Activated CD4-positive, alpha-beta T cell treated with anti-CD3 and anti-CD28 coated beads for 36 hours (primary cell): Measurements from ENCODE around the gene AHI1. TPM values are rescaled to one million over a fixed set of nuclear protein-coding genes. Genes with fewer than 3 reads are reported as not detected.
A peak's percentile ranks its signal among the peaks of the same experiment; 100 is the strongest.

Experiments
- ATAC-seq: fragments of 200-7000 bp; cut with Tn5 transposase; one replicate; pipeline ENCODE4 v1.10.0; 2021; ENCODE audit warnings: mild to moderate bottlenecking, moderate library complexity
- CTCF ChIA-PET: fragments of 350-600 bp; sonication (Branson Sonifier 250); formaldehyde crosslinking; loops from one replicate; lab custom pipeline; 2021; ENCODE audit warnings: antibody characterized with exemption; lab: Charles Lee
- POLR2A ChIA-PET: fragments of 350-600 bp; sonication (Branson Sonifier 250); formaldehyde crosslinking; loops from one replicate; lab custom pipeline; 2021; ENCODE audit warnings: antibody characterized with exemption, inconsistent platforms; lab: Charles Lee
- DNase-seq: peaks from one replicate; pipeline ENCODE4 v3.0.0-alpha.2; 2020
- H3K27ac Mint-ChIP-seq: one replicate; pipeline ENCODE4 v1.8.0; 2021; ENCODE audit warnings: mixed read lengths
- H3K27me3 Mint-ChIP-seq: one replicate; pipeline ENCODE4 v1.8.0; 2021; ENCODE audit warnings: mixed read lengths
- H3K36me3 Mint-ChIP-seq: one replicate; pipeline ENCODE4 v1.8.0; 2021; ENCODE audit warnings: low read depth, mixed read lengths
- H3K4me1 Mint-ChIP-seq: one replicate; pipeline ENCODE4 v1.8.0; 2021; ENCODE audit warnings: mixed read lengths
- H3K4me3 Mint-ChIP-seq: one replicate; pipeline ENCODE4 v1.8.0; 2021; ENCODE audit warnings: mild to moderate bottlenecking, moderate library complexity, mixed read lengths
- H3K9me3 Mint-ChIP-seq: one replicate; pipeline ENCODE4 v1.8.0; 2021; ENCODE audit warnings: low read depth, mixed read lengths
- intact Hi-C, 2 experiments: fragments of 100-400 bp; cut with DNase I in 1 of 2; cut with micrococcal nuclease in 1 of 2; formaldehyde crosslinking; loops; one replicate each; pipeline versions ENCODE4 v1.14.2 to v1.15.1; 2022 to 2024; cut with DNase I, micrococcal nuclease
- total RNA-seq, 2 experiments: library from RNA; stranded (reverse); gene quantifications; one replicate each; pipeline ENCODE4 v1.2.3, GENCODE V29; 2021

Gene AHI1
- total RNA-seq, 2 experiments from 2014 or later = 35.6 to 36.0 TPM

DNA sequence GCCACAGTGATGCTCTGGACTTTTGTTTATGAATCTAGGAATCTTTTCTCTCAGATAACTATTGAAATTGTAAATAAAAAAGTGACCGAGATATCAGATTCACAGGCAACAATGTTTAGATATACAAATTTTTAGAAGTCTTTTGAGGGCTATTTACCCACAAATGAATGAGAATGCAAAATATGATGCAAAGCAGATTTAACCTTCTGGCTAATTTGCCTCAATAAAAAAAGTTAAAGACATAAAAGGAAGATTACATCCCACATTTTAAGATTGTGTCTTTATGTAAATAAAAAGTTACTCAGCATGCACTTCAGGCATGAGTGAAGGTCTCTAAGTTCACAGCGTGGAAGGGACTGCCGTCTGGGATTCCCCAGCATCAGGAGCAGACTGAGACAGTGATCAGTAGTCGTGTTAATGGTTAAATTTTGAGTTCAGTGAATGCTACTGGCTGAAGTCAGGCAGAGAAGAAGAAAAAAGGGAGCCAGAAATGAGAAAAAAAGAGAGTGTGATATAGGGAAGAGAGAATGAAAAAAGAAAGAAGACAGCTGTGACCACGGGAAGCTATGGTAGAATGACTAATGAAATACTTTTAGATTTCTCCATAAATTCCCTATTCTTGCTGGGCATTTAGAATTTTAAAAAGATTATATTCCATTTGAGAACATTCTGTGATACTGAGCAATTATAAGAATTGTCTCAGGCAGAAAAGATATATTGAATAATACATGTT is 222.8 kb downstream of the AHI1 start:
- DNase-seq (no peak), ATAC-seq (no peak)
- intact Hi-C loops = no loop called here
- Mint-ChIP-seq H3K4me1 (no peaks in the 10 kb centered on the region), H3K4me3 (no peak overlapping the region), H3K27me3 (peaks cover 10% of the 10 kb centered on the region), H3K9me3 (no peaks in the 10 kb centered on the region), H3K27ac (no peak overlapping the region), H3K36me3 (no peaks in the 10 kb centered on the region)
- CTCF ChIA-PET = interaction anchor here (0.6 kb wide), 1 partner anchor 261 kb away, joined by 3 read pairs; no protein-coding TSS in a partner anchor
- POLR2A ChIA-PET = no interaction called here

DNA sequence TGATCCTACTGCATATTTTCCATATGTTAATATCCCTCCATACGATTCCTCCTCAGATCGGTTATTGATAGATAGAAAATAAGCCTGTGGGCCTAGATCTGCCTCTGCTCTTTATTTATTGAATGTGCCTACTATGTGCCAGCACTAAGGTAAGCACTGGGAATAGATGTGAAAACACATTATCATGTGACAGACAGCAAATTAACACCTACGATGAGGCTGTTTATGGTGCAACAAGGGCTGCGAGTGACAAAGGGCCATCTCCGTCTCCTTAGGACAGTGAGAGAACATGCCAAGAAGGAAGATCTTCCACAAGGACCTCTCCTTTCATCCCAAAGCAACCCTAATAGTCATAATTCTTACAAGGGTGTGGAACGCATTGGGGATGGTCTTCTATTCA is 225.9 kb downstream of the AHI1 start:
- POLR2A ChIA-PET = no interaction called here
- Mint-ChIP-seq H3K9me3 (no peaks in the 10 kb centered on the region), H3K4me3 (no peak overlapping the region), H3K36me3 (no peaks in the 10 kb centered on the region), H3K4me1 (peaks cover 3% of the 10 kb centered on the region), H3K27me3 (peaks cover 8% of the 10 kb centered on the region), H3K27ac (no peak overlapping the region)
- intact Hi-C loops = no loop called here
- CTCF ChIA-PET = no interaction called here
- no peak for ATAC-seq
- DNase-seq = no peak

DNA sequence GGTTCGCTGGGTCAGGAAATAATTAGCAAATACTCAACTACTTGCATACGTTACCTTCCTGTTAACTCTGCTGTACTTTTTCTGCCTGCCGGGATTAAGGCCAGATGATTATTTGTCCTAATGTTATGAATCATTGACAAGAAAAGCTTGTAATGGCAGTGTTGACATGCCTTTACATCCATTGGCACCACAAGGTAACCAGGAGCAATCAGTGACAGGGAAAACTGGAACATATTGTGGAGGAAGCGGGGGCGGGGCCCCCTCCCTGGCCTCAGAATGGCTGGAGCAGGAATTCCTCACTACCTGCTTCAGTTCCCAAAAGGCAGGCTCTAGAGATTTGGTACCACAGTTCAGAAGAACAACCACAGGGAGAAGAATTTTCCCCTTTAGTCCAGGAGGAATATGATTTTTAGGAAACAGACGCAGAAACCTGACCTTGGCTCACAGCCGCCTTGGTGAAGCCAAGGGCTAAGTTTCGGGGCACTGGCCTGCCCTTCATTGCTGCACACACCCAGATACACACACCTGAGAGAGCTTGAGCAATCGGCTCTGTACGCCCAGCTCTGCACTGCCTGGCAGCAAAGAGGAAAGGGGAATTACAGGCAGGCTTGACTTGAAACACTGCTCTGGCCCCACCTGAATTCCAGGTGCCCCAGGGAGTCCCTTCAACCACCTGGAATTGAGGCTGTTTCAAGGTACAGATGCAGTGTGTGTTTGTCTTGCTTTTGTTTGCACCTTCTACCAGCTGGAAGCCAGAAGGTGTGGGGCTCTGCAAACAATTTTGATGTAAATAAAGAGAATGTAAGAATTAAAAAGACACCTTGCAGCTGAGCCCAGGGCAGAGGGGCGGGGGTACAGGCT is 226.6 kb downstream of the AHI1 start:
- Mint-ChIP-seq H3K27ac (no peak overlapping the region), H3K36me3 (no peaks in the 10 kb centered on the region), H3K9me3 (no peaks in the 10 kb centered on the region), H3K4me1 (peaks cover 3% of the 10 kb centered on the region), H3K27me3 (peaks cover 7% of the 10 kb centered on the region), H3K4me3 (no peak overlapping the region)
- intact Hi-C loops = no loop called here
- ChIA-PET POLR2A (no interaction called here), CTCF (interaction anchor here (1.1 kb wide), 1 partner anchor 269 kb away, joined by 4 read pairs; no protein-coding TSS in a partner anchor)
- DNase-seq = no peak
- ATAC-seq = no peak

DNA sequence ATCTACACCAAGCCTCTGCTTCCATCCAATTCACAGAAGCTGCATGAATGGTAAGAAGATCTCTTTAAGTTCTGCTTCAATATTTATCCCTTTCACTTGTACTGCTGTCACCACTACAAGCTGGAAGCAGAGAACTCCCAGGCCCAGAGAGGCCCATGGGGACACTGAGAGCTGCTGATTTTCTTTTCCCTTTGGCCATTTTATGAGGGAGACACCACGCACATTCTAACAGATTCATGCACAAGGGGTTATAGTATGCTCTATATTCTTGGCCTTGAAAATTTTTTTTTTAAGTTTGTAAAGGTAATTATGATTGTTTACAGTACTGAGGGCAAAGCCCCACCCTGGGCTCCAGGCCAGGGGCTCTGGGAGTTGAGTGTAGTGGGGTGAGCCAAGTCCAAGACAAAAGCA is 228.1 kb downstream of the AHI1 start:
- intact Hi-C loops = no loop called here
- ChIA-PET POLR2A (no interaction called here), CTCF (interaction anchor here (1.1 kb wide), 1 partner anchor 267 kb away, joined by 4 read pairs; no protein-coding TSS in a partner anchor)
- H3K36me3 Mint-ChIP-seq = no peaks in the 10 kb centered on the region
- no peaks in the 10 kb centered on the region for H3K27me3 Mint-ChIP-seq
- no peak for ATAC-seq
- no peak overlapping the region for H3K4me3 Mint-ChIP-seq
- H3K4me1 Mint-ChIP-seq = peaks cover 3% of the 10 kb centered on the region
- H3K9me3 Mint-ChIP-seq = no peaks in the 10 kb centered on the region
- no peak overlapping the region for H3K27ac Mint-ChIP-seq
- DNase-seq = no peak

DNA sequence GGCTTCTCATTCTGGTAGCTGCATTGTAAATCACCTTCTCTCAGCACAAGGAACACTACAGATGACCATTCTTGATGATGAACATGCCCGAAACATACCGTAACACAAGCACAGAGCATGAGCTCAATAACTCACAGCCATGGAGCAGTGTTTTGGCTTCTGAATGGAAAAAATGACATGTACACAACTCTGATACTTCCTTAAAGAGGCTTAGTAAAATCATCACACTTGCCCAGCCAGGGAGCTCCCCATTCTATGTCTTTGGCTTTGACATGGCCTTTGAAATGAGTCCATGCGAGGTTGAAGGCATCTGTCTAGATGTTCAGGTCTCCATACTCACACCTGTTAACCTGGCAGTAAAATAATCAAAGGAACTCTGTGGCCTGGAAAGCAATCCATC is 228.8 kb downstream of the AHI1 start:
- Mint-ChIP-seq H3K9me3 (no peaks in the 10 kb centered on the region), H3K27ac (no peak overlapping the region), H3K4me1 (peaks cover 3% of the 10 kb centered on the region), H3K27me3 (no peaks in the 10 kb centered on the region), H3K36me3 (no peaks in the 10 kb centered on the region), H3K4me3 (no peak overlapping the region)
- DNase-seq (no peak), ATAC-seq (peak; percentile 75)
- POLR2A ChIA-PET = no interaction called here
- CTCF ChIA-PET = interaction anchor here (0.8 to 1.5 kb wide), 3 partner anchors 11 to 457 kb away, joined by 4 read pairs; no protein-coding TSS in a partner anchor
- intact Hi-C loops = no loop called here

DNA sequence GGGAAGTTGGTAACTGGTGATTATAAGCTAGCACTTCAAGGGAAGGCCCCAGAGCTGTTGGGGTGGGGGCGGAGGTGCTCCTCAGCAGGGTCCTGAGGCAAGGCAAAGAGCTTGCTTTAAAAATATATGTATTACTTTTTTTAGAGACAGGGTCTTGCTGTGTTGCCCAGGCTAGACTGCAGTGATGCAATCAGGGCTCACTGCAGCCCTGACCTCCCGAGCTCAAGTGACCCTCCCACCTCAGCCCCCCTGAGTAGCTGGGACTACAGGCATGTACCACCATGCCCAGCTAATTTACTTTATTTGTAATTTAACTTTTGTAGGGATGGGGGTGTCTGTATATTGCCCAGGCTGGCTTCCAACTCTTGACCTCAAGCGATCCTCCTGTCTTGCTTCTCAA is 229.3 kb downstream of the AHI1 start:
- ATAC-seq (no peak), DNase-seq (no peak)
- Mint-ChIP-seq H3K36me3 (no peaks in the 10 kb centered on the region), H3K27ac (no peak overlapping the region), H3K9me3 (no peaks in the 10 kb centered on the region), H3K4me3 (no peak overlapping the region), H3K27me3 (no peaks in the 10 kb centered on the region), H3K4me1 (peaks cover 3% of the 10 kb centered on the region)
- intact Hi-C loops = no loop called here
- CTCF ChIA-PET = interaction anchor here (0.6 to 1.6 kb wide), 6 partner anchors 10 to 457 kb away, joined by 4 to 7 read pairs (median 4); no protein-coding TSS in a partner anchor
- POLR2A ChIA-PET = no interaction called here

DNA sequence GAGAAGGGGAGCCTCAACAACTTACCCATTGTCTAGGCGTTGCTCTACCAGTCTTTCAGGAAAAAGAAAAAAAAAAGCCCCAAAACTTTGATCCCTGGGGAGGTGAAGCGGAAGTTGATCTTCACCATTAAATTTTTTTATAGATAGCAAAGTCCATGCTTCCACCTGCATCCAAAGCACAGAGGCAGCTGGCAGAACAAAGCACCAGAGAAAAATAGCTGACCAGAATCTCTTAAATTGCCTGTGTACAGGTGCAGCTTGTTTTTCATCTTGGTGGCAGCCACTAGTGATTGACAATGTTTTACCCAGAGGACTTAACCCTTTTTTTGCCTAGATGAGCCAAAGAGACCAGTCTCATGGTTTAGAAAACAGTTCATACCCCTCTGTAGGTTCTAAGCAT is 230.5 kb downstream of the AHI1 start:
- ChIA-PET POLR2A (no interaction called here), CTCF (interaction anchor here (0.9 to 1.6 kb wide), 3 partner anchors 9 to 64 kb away, joined by 3 to 7 read pairs (median 4); no protein-coding TSS in a partner anchor)
- no peaks in the 10 kb centered on the region for H3K9me3 Mint-ChIP-seq
- no peak overlapping the region for H3K4me3 Mint-ChIP-seq
- peaks cover 3% of the 10 kb centered on the region for H3K4me1 Mint-ChIP-seq
- no peaks in the 10 kb centered on the region for H3K27me3 Mint-ChIP-seq
- no peak overlapping the region for H3K27ac Mint-ChIP-seq
- H3K36me3 Mint-ChIP-seq = no peaks in the 10 kb centered on the region
- ATAC-seq (no peak), DNase-seq (no peak)
- intact Hi-C loops = no loop called here

DNA sequence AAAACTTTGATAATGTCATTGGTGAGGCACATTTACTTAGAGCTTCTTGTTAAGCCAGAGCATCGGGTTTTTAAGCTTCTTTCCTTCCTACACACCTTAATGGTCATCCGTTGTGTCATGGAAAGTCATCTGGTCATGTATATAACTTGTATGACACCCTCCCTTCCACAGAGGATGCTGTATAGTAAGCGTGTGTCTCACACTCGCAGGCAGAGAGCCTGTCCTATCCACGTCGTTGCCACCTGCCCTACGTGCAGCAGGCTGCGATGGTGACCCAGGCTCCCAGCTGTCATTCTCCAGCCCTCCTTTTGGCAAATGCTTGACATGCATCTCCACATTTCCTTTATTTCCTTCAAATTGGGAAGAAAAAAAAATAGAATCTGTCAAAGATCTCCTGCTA is 230.9 kb downstream of the AHI1 start:
- ATAC-seq = no peak
- ChIA-PET CTCF (interaction anchor here (0.9 kb wide), 1 partner anchor 64 kb away, joined by 3 read pairs; no protein-coding TSS in a partner anchor), POLR2A (no interaction called here)
- no peak overlapping the region for H3K4me3 Mint-ChIP-seq
- H3K36me3 Mint-ChIP-seq = no peaks in the 10 kb centered on the region
- DNase-seq = no peak
- intact Hi-C loops = no loop called here
- no peaks in the 10 kb centered on the region for H3K27me3 Mint-ChIP-seq
- H3K27ac Mint-ChIP-seq = no peak overlapping the region
- H3K9me3 Mint-ChIP-seq = no peaks in the 10 kb centered on the region
- peaks cover 3% of the 10 kb centered on the region for H3K4me1 Mint-ChIP-seq

DNA sequence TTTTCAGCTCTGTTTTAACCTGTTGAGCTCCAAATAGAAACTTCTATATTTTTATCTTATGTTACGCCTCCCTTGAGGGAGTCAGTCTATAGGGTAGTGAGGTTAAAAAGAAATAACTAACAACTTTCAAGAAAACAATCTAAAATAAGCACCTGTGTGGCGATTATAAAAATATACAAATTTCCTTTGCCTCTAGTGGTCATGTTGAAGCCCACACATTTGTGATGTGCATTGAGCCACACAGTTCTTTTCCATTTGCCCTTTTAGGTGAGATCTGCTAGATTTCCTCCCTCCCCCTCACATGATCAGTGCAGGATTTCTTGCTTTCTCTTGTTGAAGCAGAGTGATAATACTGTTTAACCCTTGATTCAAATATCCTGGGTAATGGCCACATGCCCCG is 232.3 kb downstream of the AHI1 start:
- Mint-ChIP-seq H3K27me3 (no peaks in the 10 kb centered on the region), H3K27ac (no peak overlapping the region), H3K36me3 (no peaks in the 10 kb centered on the region), H3K4me3 (no peak overlapping the region), H3K4me1 (peaks cover 3% of the 10 kb centered on the region), H3K9me3 (no peaks in the 10 kb centered on the region)
- no peak for ATAC-seq
- DNase-seq = no peak
- intact Hi-C loops = no loop called here
- ChIA-PET POLR2A (no interaction called here), CTCF (interaction anchor here (0.6 to 1.4 kb wide), 3 partner anchors 81 to 1212 kb away, joined by 3 to 4 read pairs (median 3); no protein-coding TSS in a partner anchor)

DNA sequence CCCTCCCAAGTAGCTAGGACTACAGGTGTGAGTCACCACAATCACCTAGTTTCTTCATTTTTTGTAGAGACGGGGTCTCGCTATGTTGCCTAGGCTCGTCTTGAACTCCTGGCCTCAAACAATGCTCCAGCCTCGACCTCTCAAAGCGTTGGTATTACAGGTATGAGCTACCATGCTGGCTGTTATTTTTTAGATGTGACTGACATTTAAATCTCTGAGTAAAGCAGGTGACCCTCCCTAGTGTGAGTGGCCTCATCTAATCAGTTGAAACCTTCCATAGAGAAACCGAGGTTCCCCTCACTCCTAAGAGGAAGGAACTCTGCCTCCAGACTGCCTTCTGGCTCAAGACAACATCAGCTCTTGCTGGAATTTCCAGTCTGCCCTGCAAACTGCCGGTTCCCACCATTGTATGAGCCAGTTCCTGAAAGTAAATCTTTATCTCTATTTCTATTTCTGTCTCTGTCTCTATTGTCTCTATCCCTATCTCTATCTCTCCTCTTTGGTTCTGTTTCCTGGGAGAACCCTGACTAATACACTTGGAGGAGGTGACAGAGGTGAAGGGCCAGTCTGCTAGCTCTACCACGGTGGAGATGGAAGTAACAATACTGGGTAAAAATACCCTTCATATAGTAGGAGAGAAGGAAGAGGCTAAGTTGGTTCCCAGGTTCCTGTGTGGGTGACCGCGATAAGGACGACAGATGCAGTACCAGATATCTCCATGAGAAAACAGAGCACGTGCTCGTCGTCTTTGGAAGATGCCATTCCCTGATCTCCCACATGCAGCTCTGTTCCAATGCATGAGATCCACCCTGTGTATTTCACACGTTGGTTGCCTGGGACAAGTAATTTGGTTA is 235.4 kb downstream of the AHI1 start:
- Mint-ChIP-seq H3K27me3 (no peaks in the 10 kb centered on the region), H3K27ac (no peak overlapping the region)
- CTCF ChIA-PET = no interaction called here

DNA sequence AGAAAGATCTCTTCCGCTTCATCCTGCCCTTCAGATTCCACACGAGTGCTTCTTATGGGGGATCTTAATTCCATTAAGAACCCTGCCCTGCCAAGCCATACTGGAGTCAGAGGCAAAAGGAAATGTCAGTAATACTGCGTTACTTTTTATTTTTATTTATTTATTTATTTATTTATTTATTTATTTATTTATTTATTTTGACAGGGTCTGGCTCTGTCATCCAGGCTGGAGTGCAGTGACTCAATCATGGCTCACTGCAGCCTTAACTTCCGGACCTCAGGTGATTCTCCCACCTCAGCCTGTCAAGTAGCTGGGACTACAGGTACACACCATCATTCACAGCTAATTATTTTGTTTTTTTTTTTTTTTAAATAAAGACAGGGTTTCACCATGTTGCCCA is 236.9 kb downstream of the AHI1 start:
- POLR2A ChIA-PET = no interaction called here
- CTCF ChIA-PET = interaction anchor here (0.9 kb wide), 1 partner anchor 21 kb away, joined by 3 read pairs; no protein-coding TSS in a partner anchor
- no peak overlapping the region for H3K4me3 Mint-ChIP-seq

More for the DNA sequence above, 235.4 kb downstream of the AHI1 start:
- Mint-ChIP-seq H3K4me3 (no peak overlapping the region), H3K36me3 (no peaks in the 10 kb centered on the region), H3K4me1 (no peaks in the 10 kb centered on the region), H3K9me3 (no peaks in the 10 kb centered on the region)
- no peak for DNase-seq
- ATAC-seq = no peak
- POLR2A ChIA-PET = no interaction called here
- intact Hi-C loops = no loop called here

More for the DNA sequence above, 236.9 kb downstream of the AHI1 start:
- H3K9me3 Mint-ChIP-seq = no peaks in the 10 kb centered on the region
- intact Hi-C loops = no loop called here
- no peak for DNase-seq
- H3K27ac Mint-ChIP-seq = no peak overlapping the region
- H3K36me3 Mint-ChIP-seq = no peaks in the 10 kb centered on the region
- no peak for ATAC-seq
- no peaks in the 10 kb centered on the region for H3K27me3 Mint-ChIP-seq
- no peaks in the 10 kb centered on the region for H3K4me1 Mint-ChIP-seq
